Ishikawa (cell line): ENCODE data around the gene ITGB1.
A peak's percentile ranks its signal among the peaks of the same experiment; 100 is the strongest.

Experiments
- CREB1 ChIP-seq: IDR thresholded peaks from 2 replicates; pipeline ENCODE4 v1.6.1; 2012; ENCODE audit warnings: low read depth
- EGR1 ChIP-seq: IDR thresholded peaks from 2 replicates; pipeline ENCODE4 v1.6.1; 2012
- EP300 ChIP-seq: IDR thresholded peaks from 2 replicates; pipeline ENCODE4 v1.6.1; 2012; ENCODE audit warnings: borderline replicate concordance
- NFIC ChIP-seq: IDR thresholded peaks from 2 replicates; pipeline ENCODE4 v1.6.1; 2012
- TAF1 ChIP-seq: IDR thresholded peaks from 2 replicates; pipeline ENCODE4 v1.6.1; 2012; ENCODE audit warnings: low read depth, mild to moderate bottlenecking
- TCF12 ChIP-seq: IDR thresholded peaks from 2 replicates; pipeline ENCODE4 v1.6.1; 2012; ENCODE audit warnings: low read depth
- YY1 ChIP-seq: IDR thresholded peaks from 2 replicates; pipeline ENCODE4 v1.6.1; 2012; ENCODE audit warnings: low read depth
- TF ChIP-seq, protein P1 (sequence below): IDR thresholded peaks from 2 replicates; pipeline ENCODE4 v1.6.1; 2012
- TF ChIP-seq, protein P2 (sequence below): IDR thresholded peaks from 2 replicates; pipeline ENCODE4 v1.6.1; 2012; ENCODE audit warnings: low read depth, mild to moderate bottlenecking
- TF ChIP-seq, protein P3 (sequence below): IDR thresholded peaks from 2 replicates; pipeline ENCODE4 v1.6.1; 2012

DNA sequence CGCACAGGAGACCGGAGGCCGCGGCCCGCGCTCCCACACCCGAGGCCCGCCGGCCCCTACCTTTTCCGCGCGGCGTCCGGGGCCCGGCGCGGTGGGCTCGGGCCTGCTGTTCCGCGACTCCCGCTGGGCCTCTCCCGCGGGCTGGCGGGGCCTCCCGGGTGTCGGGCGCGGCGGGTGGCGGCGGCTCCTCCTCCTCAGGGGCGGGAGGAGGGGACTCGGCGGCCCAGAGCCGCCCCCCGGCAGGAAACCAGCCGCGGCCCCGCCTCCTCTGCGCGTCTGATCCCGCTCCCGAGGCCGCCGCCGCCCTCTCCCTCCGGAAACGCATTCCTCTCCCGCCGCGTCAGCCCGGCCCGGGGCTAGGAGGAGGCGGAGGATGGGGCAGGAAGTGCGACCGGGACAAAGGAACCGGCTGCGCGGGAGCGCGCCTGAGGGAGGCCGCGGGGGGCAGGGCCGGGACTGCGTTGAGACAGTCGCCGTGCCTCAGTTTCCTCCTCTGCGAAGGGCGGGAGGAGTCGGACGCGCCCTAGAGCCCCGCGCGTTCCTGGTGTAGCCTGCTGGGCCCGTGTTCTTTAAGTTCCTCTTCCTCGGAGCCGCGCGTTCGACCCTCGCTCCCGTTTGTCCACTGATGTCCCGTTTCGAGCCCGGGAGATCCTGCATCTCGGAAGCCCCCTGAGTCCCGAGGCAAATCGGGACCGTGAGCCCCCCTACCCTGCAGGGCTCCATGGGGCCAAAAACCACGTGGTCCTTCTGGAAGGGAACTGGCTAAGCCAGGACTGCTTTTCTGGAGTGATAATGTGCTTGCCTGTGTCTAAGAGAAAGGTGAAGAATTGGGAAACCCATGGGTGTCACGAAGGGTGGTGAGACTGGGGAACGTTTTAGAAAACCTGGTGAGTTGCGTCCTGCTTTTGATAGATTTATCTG lies at the start of gene ITGB1:
- TF ChIP-seq CREB1 (peak; percentile 47), YY1 (0 out of 2 replicates have a peak, but pooled peaks have one; percentile 14), EP300 (peak; percentile 79; the same call in 1 of the 2 replicates), TCF12 (peak; percentile 81), TAF1 (peak; percentile 70; the same call in 1 of the 2 replicates), NFIC (peak; percentile 44; the same call in 1 of the 2 replicates), EGR1 (no peak)
- TF ChIP-seq, protein P1, sequence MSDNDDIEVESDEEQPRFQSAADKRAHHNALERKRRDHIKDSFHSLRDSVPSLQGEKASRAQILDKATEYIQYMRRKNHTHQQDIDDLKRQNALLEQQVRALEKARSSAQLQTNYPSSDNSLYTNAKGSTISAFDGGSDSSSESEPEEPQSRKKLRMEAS: peak; percentile 92
- TF ChIP-seq, protein P2, sequence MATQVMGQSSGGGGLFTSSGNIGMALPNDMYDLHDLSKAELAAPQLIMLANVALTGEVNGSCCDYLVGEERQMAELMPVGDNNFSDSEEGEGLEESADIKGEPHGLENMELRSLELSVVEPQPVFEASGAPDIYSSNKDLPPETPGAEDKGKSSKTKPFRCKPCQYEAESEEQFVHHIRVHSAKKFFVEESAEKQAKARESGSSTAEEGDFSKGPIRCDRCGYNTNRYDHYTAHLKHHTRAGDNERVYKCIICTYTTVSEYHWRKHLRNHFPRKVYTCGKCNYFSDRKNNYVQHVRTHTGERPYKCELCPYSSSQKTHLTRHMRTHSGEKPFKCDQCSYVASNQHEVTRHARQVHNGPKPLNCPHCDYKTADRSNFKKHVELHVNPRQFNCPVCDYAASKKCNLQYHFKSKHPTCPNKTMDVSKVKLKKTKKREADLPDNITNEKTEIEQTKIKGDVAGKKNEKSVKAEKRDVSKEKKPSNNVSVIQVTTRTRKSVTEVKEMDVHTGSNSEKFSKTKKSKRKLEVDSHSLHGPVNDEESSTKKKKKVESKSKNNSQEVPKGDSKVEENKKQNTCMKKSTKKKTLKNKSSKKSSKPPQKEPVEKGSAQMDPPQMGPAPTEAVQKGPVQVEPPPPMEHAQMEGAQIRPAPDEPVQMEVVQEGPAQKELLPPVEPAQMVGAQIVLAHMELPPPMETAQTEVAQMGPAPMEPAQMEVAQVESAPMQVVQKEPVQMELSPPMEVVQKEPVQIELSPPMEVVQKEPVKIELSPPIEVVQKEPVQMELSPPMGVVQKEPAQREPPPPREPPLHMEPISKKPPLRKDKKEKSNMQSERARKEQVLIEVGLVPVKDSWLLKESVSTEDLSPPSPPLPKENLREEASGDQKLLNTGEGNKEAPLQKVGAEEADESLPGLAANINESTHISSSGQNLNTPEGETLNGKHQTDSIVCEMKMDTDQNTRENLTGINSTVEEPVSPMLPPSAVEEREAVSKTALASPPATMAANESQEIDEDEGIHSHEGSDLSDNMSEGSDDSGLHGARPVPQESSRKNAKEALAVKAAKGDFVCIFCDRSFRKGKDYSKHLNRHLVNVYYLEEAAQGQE: no peak
- TF ChIP-seq, protein P3, sequence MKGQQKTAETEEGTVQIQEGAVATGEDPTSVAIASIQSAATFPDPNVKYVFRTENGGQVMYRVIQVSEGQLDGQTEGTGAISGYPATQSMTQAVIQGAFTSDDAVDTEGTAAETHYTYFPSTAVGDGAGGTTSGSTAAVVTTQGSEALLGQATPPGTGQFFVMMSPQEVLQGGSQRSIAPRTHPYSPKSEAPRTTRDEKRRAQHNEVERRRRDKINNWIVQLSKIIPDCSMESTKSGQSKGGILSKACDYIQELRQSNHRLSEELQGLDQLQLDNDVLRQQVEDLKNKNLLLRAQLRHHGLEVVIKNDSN: peak; percentile 71
